Measurements from ENCODE around the gene TAF11.

Gene TAF11

GRCh38 chr6:34864007-34864406, 23.8 kb downstream of the TAF11 start:
- Histone ChIP-seq H4K20me1 (ENCODE audit: insufficient read depth, low read length, poor library complexity, severe bottlenecking) (no peaks in the 10 kb centered on the region), H3K9me3 (ENCODE audit: insufficient read depth, low read depth, low read length) (no peaks in the 10 kb centered on the region), H3K9me2 (replicated peaks; ENCODE audit: low read depth, low read length) (no peaks in the 10 kb centered on the region), H3K79me2 (ENCODE audit: insufficient read depth, low read length) (no peaks in the 10 kb centered on the region), H3F3A (ENCODE audit: low read depth) (no peaks in the 10 kb centered on the region), H3K4me2 (ENCODE audit: low read depth, low read length, poor library complexity, severe bottlenecking) (peak overlapping the region; percentile 57), H2AFZ (ENCODE audit: low read length) (no peak overlapping the region), H3K9ac (ENCODE audit: low read depth, low read length, poor library complexity, severe bottlenecking) (peak overlapping the region; percentile 37), H3K4me3 (ENCODE audit: low read length, poor library complexity, severe bottlenecking) (no peak overlapping the region), H3K27me3 (ENCODE audit: insufficient read depth, low read length, poor library complexity, severe bottlenecking) (no peaks in the 10 kb centered on the region), H3K4me1 (ENCODE audit: insufficient read depth, low read length, poor library complexity, severe bottlenecking) (peaks cover 34% of the 10 kb centered on the region), H3K36me3 (ENCODE audit: insufficient read depth, low read length) (peaks cover 41% of the 10 kb centered on the region)
- TF ChIP-seq EZH2phosphoT487 (IDR thresholded peaks at IDR 0.05; ENCODE audit: borderline replicate concordance) (no peak), CTCF (conservative IDR thresholded peaks at IDR 0.05; ENCODE audit: low read length) (no peak)

- no peaks in the 10 kb centered on the region for H3K9me2 ChIP-seq (replicated peaks; ENCODE audit: low read depth, low read length)
- H3K9me3 ChIP-seq (ENCODE audit: insufficient read depth, low read depth, low read length) = no peaks in the 10 kb centered on the region
- no peak overlapping the region for H2AFZ ChIP-seq (ENCODE audit: low read length)
- no peak overlapping the region for H3K4me3 ChIP-seq (ENCODE audit: low read length, poor library complexity, severe bottlenecking)
- no peaks in the 10 kb centered on the region for H3K79me2 ChIP-seq (ENCODE audit: insufficient read depth, low read length)
- H3K4me1 ChIP-seq (ENCODE audit: insufficient read depth, low read length, poor library complexity, severe bottlenecking) = peaks cover 24% of the 10 kb centered on the region
- no peaks in the 10 kb centered on the region for H3F3A ChIP-seq (ENCODE audit: low read depth)
- H3K4me2 ChIP-seq (ENCODE audit: low read depth, low read length, poor library complexity, severe bottlenecking) = no peak overlapping the region
- H3K9ac ChIP-seq (ENCODE audit: low read depth, low read length, poor library complexity, severe bottlenecking) = no peak overlapping the region
- TF ChIP-seq CTCF (conservative IDR thresholded peaks at IDR 0.05; ENCODE audit: low read length) (no peak), EZH2phosphoT487 (IDR thresholded peaks at IDR 0.05; ENCODE audit: borderline replicate concordance) (no peak)
- H4K20me1 ChIP-seq (ENCODE audit: insufficient read depth, low read length, poor library complexity, severe bottlenecking) = no peaks in the 10 kb centered on the region
- H3K27me3 ChIP-seq (ENCODE audit: insufficient read depth, low read length, poor library complexity, severe bottlenecking) = no peaks in the 10 kb centered on the region
- peaks cover 62% of the 10 kb centered on the region for H3K36me3 ChIP-seq (ENCODE audit: insufficient read depth, low read length)
Observed at GRCh38 chr6:34860776-34861175, 27.1 kb downstream of the TAF11 start.

GRCh38 chr6:34859951-34860350, 27.9 kb downstream of the TAF11 start:
- Histone ChIP-seq H3K9me2 (replicated peaks; ENCODE audit: low read depth, low read length) (no peaks in the 10 kb centered on the region), H3K9me3 (ENCODE audit: insufficient read depth, low read depth, low read length) (no peaks in the 10 kb centered on the region), H3K4me2 (ENCODE audit: low read depth, low read length, poor library complexity, severe bottlenecking) (no peak overlapping the region), H3K9ac (ENCODE audit: low read depth, low read length, poor library complexity, severe bottlenecking) (no peak overlapping the region), H3F3A (ENCODE audit: low read depth) (no peaks in the 10 kb centered on the region), H3K79me2 (ENCODE audit: insufficient read depth, low read length) (no peaks in the 10 kb centered on the region), H3K27me3 (ENCODE audit: insufficient read depth, low read length, poor library complexity, severe bottlenecking) (no peaks in the 10 kb centered on the region), H3K36me3 (ENCODE audit: insufficient read depth, low read length) (peaks cover 70% of the 10 kb centered on the region), H3K4me3 (ENCODE audit: low read length, poor library complexity, severe bottlenecking) (no peak overlapping the region), H3K4me1 (ENCODE audit: insufficient read depth, low read length, poor library complexity, severe bottlenecking) (peaks cover 16% of the 10 kb centered on the region), H4K20me1 (ENCODE audit: insufficient read depth, low read length, poor library complexity, severe bottlenecking) (no peaks in the 10 kb centered on the region), H2AFZ (ENCODE audit: low read length) (no peak overlapping the region)
- TF ChIP-seq CTCF (conservative IDR thresholded peaks at IDR 0.05; ENCODE audit: low read length) = no peak
- TF ChIP-seq EZH2phosphoT487 (IDR thresholded peaks at IDR 0.05; ENCODE audit: borderline replicate concordance) = no peak
